Endothelial cell of hepatic sinusoid (primary cell): ENCODE measurements around the gene DENND2A.
"Not testable (repeated sequence)": the region's sequence is repeated elsewhere in the genome, so short reads cannot be mapped to it uniquely, and the experiment has no call there.

ENCODE experiments used
- in situ Hi-C: cut with HindIII; loops from 2 replicates; pipeline ENCODE4 v1.10.0; 2017; ENCODE audit warnings: low sequenced_read_pairs

Gene DENND2A

DNA sequence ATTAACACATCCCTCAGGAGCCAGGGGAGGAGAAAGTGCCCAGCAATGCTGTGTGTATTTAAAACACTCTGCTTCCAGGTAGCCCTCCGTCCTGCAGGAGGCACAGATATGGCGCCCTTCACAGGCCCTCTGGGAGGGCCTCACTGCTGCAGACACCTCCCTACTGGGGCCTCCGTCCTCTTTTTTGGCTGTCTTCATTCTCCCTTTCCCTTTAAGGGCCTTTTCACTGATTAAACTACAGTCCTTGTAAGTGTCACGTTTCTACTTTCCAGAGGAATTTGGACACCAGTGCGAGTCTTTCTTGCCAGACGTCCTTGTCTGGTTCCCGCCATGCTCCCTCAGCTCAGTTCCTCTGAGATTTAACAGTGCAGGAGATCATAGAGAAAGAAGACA is 121.6 kb downstream of the DENND2A start:
- in situ Hi-C loops = no loop called here

DNA sequence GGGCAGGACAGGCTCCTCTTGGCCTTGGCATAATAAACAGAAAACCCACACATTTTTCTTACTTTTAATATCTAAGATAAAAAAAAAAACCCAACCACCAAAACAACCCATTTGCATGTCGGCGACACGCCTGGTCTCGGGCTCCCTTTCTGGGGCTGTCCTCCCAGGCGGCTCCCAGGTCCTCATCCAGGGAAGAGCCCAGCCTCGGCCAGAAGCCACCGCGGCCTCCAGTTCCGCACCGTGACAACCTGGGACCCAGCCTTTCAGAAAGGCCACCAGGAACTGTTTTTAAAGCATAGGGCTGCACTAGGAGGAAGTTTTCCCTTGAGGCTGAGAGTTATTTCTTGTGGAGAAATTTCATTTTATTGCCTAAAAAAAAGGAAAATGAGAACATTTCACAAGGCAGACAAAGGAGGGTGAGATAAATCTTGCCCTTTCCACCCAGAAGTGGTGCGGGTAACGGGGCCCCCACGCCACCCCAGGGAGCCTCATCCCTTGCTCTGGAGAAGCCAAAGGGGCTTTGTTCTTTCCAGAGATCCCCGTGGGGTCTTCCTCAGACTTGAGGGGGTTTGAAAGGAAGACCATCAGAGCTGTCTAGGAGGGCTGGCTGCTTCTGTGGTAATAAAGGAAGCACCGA is 122.1 kb downstream of the DENND2A start:
- in situ Hi-C loops = no loop called here

DNA sequence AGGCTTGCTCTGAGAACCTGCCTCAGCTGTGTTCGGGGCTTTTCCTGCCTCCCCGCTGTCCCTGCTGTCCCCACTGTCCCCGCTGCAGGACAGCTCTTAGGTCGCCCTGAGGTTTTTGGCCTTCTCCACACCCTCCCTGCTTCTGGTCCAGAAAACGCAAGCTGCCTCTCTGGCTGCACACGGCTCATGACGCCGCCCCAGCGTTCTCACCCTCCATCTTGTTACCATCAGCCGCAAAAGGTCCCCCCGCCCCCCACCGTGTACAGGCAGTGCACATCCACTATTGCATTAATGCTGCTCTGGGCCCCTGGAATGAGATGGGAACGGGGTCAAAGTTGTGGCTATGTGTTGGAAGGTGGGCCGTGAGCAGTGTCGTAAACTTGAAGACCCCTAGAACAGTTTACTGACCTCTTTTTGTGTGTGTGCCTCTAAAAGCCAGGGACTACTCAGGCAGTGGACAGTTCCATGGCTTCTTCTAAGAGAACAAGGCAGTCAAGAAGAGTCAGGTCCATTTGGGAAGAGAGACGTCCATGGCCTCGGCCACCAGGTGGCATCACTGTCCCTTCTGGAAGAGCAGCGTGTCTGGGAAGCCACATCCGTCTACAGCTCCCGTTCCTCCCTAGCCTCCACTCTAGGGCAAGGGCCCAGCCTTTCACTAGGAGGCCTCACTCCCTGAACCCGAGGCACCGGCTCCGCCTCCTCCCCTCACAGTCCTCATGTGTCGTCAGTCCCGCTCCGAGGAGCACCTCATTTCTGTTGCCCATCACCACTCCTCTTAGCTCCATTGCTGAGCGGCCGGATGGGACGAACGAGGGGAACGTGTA is 122.9 kb downstream of the DENND2A start:
- in situ Hi-C loops = no loop called here

DNA sequence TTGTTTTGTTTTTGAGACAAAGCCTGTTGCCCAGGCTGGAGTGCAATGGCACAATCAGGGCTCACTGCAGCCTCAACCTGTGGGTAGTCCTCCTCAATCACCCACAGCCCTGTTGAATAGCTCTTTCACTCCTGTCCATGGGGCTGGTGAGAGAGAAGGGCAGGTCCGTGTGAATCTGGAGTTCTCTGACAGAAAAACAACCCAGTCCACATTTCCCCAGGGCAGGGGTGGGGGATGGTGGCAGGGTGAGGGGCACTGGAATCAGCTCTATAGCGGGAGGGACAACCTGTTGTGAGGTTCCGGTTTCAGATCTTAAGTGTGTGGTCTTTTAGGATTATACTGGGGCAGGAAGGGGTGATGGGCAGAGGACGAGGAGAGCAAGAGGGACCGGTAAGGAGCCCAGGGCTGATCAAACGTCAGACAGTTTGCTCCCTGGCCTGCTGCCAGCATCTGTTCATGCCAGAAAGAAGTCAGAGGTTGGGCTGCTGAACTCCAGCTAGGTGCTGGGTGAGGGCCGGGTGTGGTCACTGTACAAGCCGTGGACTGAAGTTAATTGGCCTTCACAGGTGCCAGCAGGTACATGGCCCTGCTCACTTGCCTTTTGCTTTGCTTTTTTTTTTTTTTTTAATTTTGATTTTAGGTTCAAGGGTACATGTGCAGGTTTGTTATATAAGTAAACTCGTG is 128.2 kb downstream of the DENND2A start:
- in situ Hi-C loops = no loop called here

- in situ Hi-C loops = no loop called here
Observed at GRCh38 chr7:140509789-140510188, 130.8 kb downstream of the DENND2A start.

GRCh38 chr7:140507556-140507955 is 133.1 kb downstream of the DENND2A start:
- in situ Hi-C loops = not testable (repeated sequence)

- in situ Hi-C loops = no loop called here
Observed at GRCh38 chr7:140506788-140507464, 133.7 kb downstream of the DENND2A start.

GRCh38 chr7:140501966-140502365 is 138.6 kb downstream of the DENND2A start:
- in situ Hi-C loops = no loop called here

DNA sequence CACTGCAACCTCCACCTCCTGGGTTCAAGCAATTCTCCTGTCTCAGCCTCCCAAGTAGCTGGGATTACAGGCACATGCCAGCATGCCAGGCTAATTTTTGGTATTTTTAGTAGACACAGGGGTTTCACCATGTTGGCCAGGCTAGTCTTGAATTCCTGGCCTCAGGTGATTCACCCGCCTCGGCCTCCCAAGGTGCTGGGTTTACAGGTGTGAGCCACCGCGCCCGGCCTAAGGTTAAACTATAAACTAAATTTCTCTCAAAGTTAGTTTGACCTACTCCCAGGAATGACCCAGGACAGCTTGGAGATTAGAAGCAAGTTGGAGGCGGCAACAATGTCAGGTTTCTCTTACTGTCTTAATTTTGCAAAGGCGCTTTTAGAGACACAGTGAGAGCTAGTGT is 142.8 kb downstream of the DENND2A start:
- in situ Hi-C loops = not testable (repeated sequence)

DNA sequence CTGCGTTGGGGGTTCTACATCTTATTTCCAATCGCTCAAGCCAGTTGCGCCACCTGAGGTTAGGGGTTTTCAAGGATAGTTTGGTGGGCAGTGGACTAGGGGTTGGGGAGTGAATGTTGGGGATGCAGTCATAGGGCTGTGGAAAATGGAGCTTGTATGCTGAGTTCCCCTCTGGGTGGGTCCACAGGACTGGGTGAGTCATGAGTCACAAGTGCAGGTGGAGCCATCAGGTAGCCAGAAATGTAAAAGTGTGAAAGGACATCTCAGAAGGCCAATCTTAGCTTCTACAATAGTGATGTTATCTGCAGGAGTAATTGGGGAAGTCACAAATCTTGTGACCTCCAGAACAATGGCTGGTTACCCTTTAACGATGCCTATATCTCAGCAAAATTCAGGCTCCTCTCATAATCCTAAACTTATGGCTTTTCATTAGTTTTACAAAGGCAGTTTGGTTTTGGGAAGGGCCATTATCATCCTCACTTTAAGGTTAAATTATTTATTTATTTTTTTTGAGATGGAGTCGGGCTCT is 143.3 kb downstream of the DENND2A start:
- in situ Hi-C loops = no loop called here

- in situ Hi-C loops = no loop called here
Observed at GRCh38 chr7:140495514-140496097, 145.0 kb downstream of the DENND2A start.

GRCh38 chr7:140494867-140495266 is 145.7 kb downstream of the DENND2A start:
- in situ Hi-C loops = no loop called here

DNA sequence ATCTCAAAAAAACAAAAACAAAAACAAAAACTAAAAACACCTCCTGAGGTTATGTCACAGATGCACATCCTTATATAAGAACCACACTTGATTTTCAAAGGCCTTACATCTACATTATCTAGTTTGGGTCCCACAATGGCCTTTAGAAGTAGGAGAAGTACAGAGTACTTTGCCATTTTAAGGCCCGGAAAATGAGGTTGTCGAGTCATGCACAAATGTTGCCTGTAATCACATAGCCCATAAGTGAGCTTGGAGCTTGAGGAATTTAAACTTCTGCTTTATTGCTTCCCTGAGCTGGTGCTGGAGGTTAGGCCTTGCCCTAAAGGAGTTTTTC is 151.6 kb downstream of the DENND2A start:
- in situ Hi-C loops = no loop called here

- in situ Hi-C loops = no loop called here
Observed at GRCh38 chr7:140485500-140486265, 154.9 kb downstream of the DENND2A start.

DNA sequence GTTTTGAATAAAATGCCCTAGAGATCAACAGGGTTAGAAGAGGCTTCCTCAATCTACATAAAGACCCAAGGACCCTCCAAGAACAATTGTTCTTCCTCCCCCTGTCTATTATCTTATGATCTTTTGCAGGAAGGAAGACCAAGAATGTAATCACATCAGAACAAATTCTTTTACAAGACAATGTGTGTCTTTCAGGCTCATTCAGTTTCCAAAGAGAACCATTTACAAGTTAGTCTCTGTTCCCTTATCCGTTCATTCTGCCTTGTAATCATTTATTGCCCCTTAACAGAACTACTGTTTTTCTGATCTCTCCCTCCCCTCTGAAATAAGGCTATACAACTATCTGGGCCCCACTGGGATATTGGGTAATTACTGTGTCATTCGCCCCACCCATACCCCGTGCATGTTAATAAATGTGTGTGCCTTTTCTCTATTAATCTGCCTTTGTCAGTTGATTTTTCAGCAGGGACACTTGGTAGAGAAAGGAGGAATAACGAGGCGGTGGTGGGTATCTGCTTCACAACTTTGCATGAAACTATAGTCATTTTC is 155.6 kb downstream of the DENND2A start:
- in situ Hi-C loops = no loop called here

GRCh38 chr7:140484479-140484878 is 156.1 kb downstream of the DENND2A start:
- in situ Hi-C loops = no loop called here

DNA sequence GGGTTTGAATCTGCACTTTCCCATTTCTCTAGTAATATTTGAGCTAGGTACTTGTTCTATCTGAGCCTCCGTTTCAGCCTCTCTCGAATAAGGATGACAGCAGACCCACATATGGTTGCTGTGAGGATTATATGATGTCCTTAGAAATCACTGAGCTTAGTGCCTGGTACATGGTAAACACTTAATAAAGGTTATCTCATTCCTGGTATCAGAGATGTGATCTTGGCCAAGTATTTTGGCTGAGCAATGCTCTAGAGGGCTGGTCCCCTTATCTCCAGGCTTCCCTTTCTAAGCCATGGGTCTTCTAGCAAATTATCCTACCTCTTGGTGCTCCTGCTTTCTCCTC is 160.9 kb downstream of the DENND2A start:
- in situ Hi-C loops = no loop called here

GRCh38 chr7:140479062-140479738 is 161.4 kb downstream of the DENND2A start, which contains the start of gene MKRN1:
Gene MKRN1, minus strand, starts transcription at chr7:140479505. Its CDS starts 161 bp downstream, at chr7:140479344.
- in situ Hi-C loops = no loop called here
